Breast epithelium (tissue), 3 donors: ENCODE data around the gene PFN4.

ENCODE experiments used
- POLR2A ChIP-seq: fragments of 450-650 bp; IDR thresholded peaks from one replicate; pipeline ENCODE4 v1.6.1; 2016; ENCODE audit warnings: antibody characterized with exemption, mild to moderate bottlenecking, moderate library complexity
- POLR2AphosphoS5 ChIP-seq, 3 donors: sonication (generic); formaldehyde crosslinking; IDR thresholded peaks; one replicate each; pipeline ENCODE4 v1.6.1; 2017; ENCODE audit warnings: antibody characterized with exemption in 3 of 3
- TF ChIP-seq, protein P1 (sequence below), 3 donors: fragments of 450-650 bp; IDR thresholded peaks; one replicate each; pipeline ENCODE4 v1.5.1; 2016 to 2017; ENCODE audit warnings: antibody characterized with exemption in 3 of 3, mild to moderate bottlenecking in 3 of 3, moderate library complexity in 3 of 3

- TF ChIP-seq, protein P1, sequence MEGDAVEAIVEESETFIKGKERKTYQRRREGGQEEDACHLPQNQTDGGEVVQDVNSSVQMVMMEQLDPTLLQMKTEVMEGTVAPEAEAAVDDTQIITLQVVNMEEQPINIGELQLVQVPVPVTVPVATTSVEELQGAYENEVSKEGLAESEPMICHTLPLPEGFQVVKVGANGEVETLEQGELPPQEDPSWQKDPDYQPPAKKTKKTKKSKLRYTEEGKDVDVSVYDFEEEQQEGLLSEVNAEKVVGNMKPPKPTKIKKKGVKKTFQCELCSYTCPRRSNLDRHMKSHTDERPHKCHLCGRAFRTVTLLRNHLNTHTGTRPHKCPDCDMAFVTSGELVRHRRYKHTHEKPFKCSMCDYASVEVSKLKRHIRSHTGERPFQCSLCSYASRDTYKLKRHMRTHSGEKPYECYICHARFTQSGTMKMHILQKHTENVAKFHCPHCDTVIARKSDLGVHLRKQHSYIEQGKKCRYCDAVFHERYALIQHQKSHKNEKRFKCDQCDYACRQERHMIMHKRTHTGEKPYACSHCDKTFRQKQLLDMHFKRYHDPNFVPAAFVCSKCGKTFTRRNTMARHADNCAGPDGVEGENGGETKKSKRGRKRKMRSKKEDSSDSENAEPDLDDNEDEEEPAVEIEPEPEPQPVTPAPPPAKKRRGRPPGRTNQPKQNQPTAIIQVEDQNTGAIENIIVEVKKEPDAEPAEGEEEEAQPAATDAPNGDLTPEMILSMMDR (IDR thresholded peaks at IDR 0.05), result no peak
- TF ChIP-seq POLR2AphosphoS5 (IDR thresholded peaks at IDR 0.05) (no peak), POLR2A (no peak)
Observed at GRCh38 chr2:24132543-24132942, 9.4 kb upstream of the PFN4 start.
